HG03378 (cell line): Measurements from ENCODE around the gene PATJ.
"Not testable (repeated sequence)": the region's sequence is repeated elsewhere in the genome, so short reads cannot be mapped to it uniquely, and the experiment has no call there.

ENCODE experiments used
- ATAC-seq: cut with Tn5 transposase; IDR thresholded peaks from one replicate; pipeline ENCODE4 v1.9.1; 2021; ENCODE audit warnings: mild to moderate bottlenecking, moderate library complexity; ENCODE audit not compliant: unreplicated experiment

Gene PATJ

DNA sequence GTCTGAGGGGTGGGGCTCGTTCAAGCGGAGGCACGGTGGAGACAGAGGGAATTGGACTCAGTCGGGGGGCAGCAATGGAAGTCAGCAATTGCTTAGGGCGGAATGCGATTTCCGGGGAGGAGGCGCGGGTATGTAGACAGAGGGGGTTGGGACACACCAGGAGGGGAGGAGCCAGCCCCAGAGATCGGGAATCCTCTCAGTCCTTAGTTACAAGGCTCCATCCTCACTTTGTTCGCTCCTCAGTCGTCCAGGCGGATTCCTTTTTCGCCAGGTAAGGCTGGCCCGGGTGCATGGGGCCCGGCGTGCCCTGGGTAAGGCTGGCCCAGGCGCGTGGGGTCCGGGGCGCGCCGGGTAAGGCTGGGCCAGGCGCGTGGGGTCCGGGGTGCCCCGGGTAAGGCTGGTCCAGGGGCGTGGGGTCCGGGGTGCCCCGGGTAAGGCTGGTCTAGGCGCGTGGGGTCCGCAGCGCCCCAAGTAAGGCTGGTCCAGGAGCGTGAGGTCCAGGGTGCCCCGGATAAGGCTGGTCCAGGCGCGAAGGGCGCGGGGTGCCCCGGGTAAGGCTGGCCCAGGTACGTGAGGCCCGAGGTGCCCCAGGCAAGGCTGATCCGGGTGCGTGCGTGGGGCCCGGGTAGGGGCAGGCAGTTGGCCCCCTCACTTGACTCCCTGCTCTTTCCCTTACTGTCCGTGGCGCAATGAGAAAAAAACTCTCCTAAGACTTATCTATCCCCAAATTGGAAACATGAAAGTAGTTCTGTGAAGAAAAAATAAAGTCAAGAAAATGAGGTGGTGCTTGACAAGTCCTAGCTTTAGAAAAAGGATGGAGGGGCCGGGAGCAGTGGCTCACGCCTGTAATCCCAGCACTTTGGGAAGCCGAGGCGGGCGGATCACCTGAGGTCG lies 452.6 kb downstream of the PATJ start, which contains the start of gene L1TD1:
Gene L1TD1, plus strand, starts transcription at position 199 of the 894 bp plus-strand sequence. CDS start 11,780 bp downstream, outside the sequence.
- no peak for ATAC-seq

- no peak for ATAC-seq
Measured at GRCh38 chr1:62196086-62196690, 453.9 kb downstream of the PATJ start.

- ATAC-seq = no peak
Measured at GRCh38 chr1:62198069-62198780, 455.9 kb downstream of the PATJ start.

DNA sequence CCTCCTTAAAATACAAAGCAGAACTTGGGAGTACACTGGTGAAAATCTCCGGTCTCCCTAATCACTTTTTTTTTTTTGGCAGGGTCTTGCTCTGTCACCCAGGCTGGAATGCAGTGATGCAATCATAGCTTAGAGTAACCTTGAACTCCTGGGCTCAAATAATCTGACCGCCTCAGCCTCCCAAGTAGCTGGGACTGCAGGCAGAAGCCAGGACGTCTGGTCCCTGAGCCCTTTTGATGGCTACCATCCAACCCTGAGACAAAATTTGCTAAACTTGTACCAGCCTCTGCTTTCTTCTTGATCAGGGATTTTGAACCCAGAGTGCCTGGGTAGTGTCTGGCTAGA lies 456.5 kb downstream of the PATJ start:
- no peak for ATAC-seq

DNA sequence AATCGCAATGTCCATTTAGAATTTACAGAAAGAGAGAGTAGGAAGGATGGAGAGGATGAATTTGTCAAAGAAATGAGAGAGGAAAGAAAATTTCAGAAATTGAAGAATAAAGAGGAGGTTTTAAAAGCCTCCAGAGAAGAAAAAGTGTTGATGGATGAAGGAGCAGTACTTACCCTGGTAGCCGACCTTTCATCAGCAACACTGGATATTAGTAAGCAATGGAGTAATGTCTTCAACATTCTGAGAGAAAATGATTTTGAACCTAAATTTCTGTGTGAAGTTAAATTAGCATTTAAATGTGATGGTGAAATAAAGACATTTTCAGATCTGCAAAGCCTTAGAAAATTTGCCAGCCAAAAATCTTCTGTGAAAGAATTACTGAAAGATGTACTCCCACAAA lies 464.9 kb downstream of the PATJ start:
- no peak for ATAC-seq

DNA sequence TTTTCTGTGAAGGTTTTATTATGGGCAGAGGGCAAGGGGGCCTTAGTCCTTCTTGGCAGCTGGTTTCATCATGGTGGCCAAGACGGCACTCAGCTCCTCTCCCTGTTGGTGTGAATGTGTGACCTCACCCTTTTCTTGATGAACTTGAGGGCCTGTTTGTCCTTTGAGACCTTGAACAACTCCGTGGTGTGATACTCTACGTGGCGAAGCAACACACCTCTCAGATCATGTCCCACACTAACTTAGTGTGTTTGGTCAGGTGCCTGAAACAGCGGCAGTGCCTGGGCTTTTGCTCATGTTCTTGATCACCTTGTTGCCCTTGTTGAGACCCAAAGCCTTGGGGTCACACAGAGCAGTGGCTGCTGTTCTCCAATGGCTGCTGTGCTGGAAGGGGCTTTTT lies 465.8 kb downstream of the PATJ start:
- no peak for ATAC-seq

- no peak for ATAC-seq
Measured at GRCh38 chr1:62208970-62209369, 466.7 kb downstream of the PATJ start.

DNA sequence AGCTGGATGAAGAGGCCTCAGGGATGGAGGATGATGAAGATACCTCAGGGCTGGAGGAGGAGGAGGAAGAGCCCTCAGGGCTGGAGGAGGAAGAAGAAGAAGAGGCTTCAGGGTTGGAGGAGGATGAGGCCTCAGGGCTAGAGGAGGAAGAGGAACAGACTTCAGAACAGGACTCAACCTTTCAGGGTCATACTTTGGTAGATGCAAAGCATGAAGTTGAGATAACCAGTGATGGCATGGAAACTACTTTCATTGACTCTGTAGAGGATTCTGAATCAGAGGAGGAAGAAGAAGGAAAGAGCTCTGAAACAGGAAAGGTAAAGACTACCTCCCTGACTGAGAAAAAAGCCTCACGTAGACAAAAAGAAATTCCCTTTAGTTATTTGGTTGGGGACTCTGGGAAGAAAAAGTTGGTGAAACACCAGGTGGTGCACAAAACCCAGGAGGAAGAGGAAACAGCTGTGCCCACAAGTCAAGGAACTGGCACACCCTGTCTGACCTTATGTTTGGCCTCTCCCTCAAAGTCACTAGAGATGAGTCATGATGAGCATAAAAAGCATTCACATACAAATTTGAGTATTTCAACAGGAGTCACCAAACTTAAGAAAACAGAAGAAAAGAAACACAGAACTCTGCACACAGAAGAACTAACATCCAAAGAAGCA lies 467.8 kb downstream of the PATJ start:
- no peak for ATAC-seq

DNA sequence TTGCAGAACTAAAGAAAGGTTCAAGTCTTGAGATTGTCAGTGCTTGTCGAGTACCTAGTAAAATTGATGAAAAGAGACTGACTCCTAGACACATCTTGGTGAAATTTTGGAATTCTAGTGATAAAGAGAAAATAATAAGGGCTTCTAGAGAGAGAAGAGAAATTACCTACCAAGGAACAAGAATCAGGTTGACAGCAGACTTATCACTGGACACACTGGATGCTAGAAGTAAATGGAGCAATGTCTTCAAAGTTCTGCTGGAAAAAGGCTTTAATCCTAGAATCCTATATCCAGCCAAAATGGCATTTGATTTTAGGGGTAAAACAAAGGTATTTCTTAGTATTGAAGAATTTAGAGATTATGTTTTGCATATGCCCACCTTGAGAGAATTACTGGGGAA lies 468.7 kb downstream of the PATJ start:
- no peak for ATAC-seq

- ATAC-seq = no peak
Measured at GRCh38 chr1:62212411-62212810, 470.1 kb downstream of the PATJ start.

- ATAC-seq = no peak
Measured at GRCh38 chr1:62213075-62213914, 471.0 kb downstream of the PATJ start.

GRCh38 chr1:62218604-62219003 lies 476.3 kb downstream of the PATJ start:
- ATAC-seq = no peak

- not testable (repeated sequence) for ATAC-seq
Measured at GRCh38 chr1:62220456-62220855, 478.2 kb downstream of the PATJ start.

DNA sequence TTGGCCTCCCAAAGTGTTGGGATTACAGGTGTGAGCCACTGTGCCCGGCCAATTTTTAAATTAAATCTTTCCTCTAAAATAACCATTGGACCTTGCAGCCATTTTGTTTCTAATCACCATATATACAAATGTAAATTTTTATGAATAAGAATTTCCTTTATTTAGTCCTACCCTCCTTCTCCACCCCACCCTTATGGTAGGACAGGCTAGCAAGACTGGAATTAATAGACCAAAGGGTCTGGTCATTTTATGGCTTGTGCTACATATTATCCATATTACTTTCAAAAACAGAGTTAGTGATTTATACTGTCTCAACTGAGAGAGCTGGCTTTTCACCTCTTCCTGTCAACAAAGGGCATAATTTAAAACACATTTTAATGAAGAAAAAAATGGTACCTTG lies 478.9 kb downstream of the PATJ start:
- ATAC-seq = no peak

DNA sequence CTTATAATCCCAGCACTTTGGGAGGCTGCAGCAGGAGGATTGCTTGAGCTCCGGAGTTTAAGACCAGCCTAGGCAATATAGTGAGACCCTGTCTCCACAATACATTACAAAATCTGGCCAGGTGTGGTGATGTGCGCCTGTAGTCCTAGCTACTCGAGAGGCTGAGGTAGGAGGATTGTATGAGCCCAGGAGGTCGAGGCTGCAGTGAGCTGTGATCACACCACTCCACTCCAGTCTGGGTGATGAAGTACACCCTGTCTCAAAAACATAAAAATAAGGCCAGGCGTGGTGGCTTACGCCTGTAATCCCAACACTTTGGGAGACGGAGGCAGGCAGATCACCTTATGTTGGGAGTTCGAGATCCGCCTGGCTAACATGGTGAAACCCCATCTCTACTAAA lies 480.0 kb downstream of the PATJ start:
- no peak for ATAC-seq

DNA sequence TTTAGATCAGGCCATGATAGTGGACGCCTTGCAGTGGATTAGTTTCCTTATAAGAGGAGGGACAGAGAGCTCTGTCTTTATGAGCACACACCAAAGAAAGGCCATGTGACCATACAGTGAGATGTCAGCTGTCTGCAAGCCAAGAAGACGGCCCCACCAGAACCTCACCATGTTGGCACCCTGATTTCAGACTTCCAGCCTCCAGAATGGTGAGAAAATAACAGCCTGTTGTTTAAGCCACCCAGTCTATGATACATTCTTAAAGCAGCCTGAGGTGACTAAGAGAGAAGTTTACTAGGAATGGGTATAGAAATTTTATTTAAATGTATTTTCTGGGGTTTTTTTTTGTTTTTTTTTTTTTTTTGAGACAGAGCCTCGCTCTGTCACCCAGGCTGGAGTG lies 481.9 kb downstream of the PATJ start:
- no peak for ATAC-seq

GRCh38 chr1:62227496-62227895 lies 485.2 kb downstream of the PATJ start:
- ATAC-seq = no peak
